ENCODE measurements around the gene LMBRD2. TPM values are rescaled to one million over a fixed set of nuclear protein-coding genes. Genes with fewer than 3 reads are reported as not detected.

The LMBRD2 gene
- polyA plus RNA-seq, 2 of the 4 experiments (the other 2 are of a cell fraction) = 2.9 to 6.8 TPM

GRCh38 chr5:36096486-36096885 is 55.2 kb downstream of the LMBRD2 start:
- FAIRE-seq = no peak
- H3K9me3 ChIP-seq = no peaks in the 10 kb centered on the region
- H3K4me3 ChIP-seq = no peak overlapping the region
- POLR2A ChIA-PET = no interaction called here
- no peak overlapping the region for H3K27ac ChIP-seq
- CTCF ChIA-PET = interaction anchor here (1.3 kb wide), 1 partner anchor 17 kb away, joined by 6 read pairs; no protein-coding TSS in a partner anchor
- no peak overlapping the region for H3K4me2 ChIP-seq
- TF ChIP-seq HES2 (IDR thresholded peaks at IDR 0.05) (no peak), JUN (IDR thresholded peaks at IDR 0.05) (no peak), FOSL2 (IDR thresholded peaks at IDR 0.05) (no peak), FOSL2 (CRISPR knock-in tag; IDR thresholded peaks at IDR 0.05) (no peak), JUNB (IDR thresholded peaks at IDR 0.05) (no peak), SMC3 (IDR thresholded peaks at IDR 0.05) (no peak), BCL3 (IDR thresholded peaks at IDR 0.05) (no peak), ESRRA (IDR thresholded peaks at IDR 0.05; ENCODE audit: borderline replicate concordance, low read length) (no peak), ZNF302 (CRISPR knock-in tag; IDR thresholded peaks at IDR 0.05) (no peak), CEBPB (IDR thresholded peaks at IDR 0.05) (no peak), RFX5 (IDR thresholded peaks at IDR 0.05) (no peak), ATOH8 (CRISPR knock-in tag; IDR thresholded peaks at IDR 0.05; ENCODE audit: low read depth) (no peak), HDAC2 (IDR thresholded peaks at IDR 0.05) (no peak), RNF2 (IDR thresholded peaks at IDR 0.05; ENCODE audit: borderline replicate concordance, low read depth) (no peak)
- TF ChIP-seq, protein P1, sequence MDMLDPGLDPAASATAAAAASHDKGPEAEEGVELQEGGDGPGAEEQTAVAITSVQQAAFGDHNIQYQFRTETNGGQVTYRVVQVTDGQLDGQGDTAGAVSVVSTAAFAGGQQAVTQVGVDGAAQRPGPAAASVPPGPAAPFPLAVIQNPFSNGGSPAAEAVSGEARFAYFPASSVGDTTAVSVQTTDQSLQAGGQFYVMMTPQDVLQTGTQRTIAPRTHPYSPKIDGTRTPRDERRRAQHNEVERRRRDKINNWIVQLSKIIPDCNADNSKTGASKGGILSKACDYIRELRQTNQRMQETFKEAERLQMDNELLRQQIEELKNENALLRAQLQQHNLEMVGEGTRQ (IDR thresholded peaks at IDR 0.05) = no peak
- TF ChIP-seq, protein P2, sequence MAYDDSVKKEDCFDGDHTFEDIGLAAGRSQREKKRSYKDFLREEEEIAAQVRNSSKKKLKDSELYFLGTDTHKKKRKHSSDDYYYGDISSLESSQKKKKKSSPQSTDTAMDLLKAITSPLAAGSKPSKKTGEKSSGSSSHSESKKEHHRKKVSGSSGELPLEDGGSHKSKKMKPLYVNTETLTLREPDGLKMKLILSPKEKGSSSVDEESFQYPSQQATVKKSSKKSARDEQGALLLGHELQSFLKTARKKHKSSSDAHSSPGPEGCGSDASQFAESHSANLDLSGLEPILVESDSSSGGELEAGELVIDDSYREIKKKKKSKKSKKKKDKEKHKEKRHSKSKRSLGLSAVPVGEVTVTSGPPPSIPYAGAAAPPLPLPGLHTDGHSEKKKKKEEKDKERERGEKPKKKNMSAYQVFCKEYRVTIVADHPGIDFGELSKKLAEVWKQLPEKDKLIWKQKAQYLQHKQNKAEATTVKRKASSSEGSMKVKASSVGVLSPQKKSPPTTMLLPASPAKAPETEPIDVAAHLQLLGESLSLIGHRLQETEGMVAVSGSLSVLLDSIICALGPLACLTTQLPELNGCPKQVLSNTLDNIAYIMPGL (CRISPR knock-in tag; IDR thresholded peaks at IDR 0.05; ENCODE audit: borderline replicate concordance) = no peak
- no peak for ATAC-seq
- no peak for DNase-seq (ENCODE audit: low read depth in 1 of 2, low spot score in 1 of 2)
- H3K4me1 ChIP-seq = no peaks in the 10 kb centered on the region

DNA sequence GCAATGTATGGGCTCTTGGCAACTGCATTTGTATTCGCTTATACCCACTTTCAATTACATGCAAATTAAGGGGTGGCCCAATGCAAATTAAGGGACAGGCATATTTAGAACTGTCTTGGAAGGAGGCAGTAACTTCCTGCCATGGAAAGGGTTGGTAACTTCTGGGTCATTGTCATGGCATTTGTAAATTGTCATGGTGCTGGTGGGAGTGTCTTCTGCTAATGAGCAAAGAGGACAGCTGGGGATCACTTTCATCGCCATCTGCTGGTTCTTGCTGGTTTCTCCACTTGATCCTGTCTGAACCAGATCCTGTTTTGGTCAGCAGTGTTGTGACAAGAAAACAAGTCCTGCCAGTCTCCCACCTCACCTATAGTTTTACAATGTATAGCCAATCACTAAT is 61.7 kb downstream of the LMBRD2 start:
- ATAC-seq (peak; percentile 66 to 77; a peak in 5 of 6 replicates), DNase-seq (ENCODE audit: low read depth in 1 of 2, low spot score in 1 of 2) (peak in 1 of 2 experiments; percentile 37), FAIRE-seq (no peak)
- Histone ChIP-seq H3K27ac (no peak overlapping the region), H3K4me1 (no peaks in the 10 kb centered on the region), H3K4me3 (no peak overlapping the region), H3K9me3 (no peaks in the 10 kb centered on the region), H3K4me2 (no peak overlapping the region)
- POLR2A ChIA-PET = no interaction called here
- no peak for TF ChIP-seq BCL3 (IDR thresholded peaks at IDR 0.05)
- TF ChIP-seq POLR2AphosphoS2 (conservative IDR thresholded peaks at IDR 0.05; ENCODE audit: low read length) = no peak
- no peak for TF ChIP-seq EP300 (IDR thresholded peaks at IDR 0.05)
- TF ChIP-seq TFCP2L1 (CRISPR knock-in tag; IDR thresholded peaks at IDR 0.05) = no peak
- TF ChIP-seq, protein P2 (CRISPR knock-in tag; IDR thresholded peaks at IDR 0.05; ENCODE audit: borderline replicate concordance) = no peak
- TF ChIP-seq HES2 (IDR thresholded peaks at IDR 0.05) = no peak
- TF ChIP-seq TP53 (CRISPR knock-in tag; IDR thresholded peaks at IDR 0.05) = no peak
- no peak for TF ChIP-seq PHF8 (IDR thresholded peaks at IDR 0.05; ENCODE audit: borderline replicate concordance, low read depth)
- TF ChIP-seq, protein P1 (IDR thresholded peaks at IDR 0.05) = no peak
- CTCF ChIA-PET = interaction anchor here (3.9 kb wide), 1 partner anchor 11 kb away, joined by 18 read pairs; no protein-coding TSS in a partner anchor
- 34% methylated on average over 2 of the region's 2 CpGs for WGBS (ENCODE audit: missing lambda C conversion rate)
